DOHH2 (cell line): ENCODE data around the gene DOCK1.

Source experiments
- EZH2phosphoT487 ChIP-seq: fragments of 200-600 bp; sonication (generic); IDR thresholded peaks from 2 replicates; pipeline ENCODE4 v1.6.1; 2017; ENCODE audit warnings: borderline replicate concordance, mild to moderate bottlenecking, antibody characterized with exemption, low read length, moderate library complexity, mixed read lengths
- TF ChIP-seq, protein P1 (sequence below): fragments of 200-600 bp; sonication (generic); IDR thresholded peaks from one replicate; pipeline ENCODE4 v1.5.1; 2014; ENCODE audit warnings: antibody characterized with exemption, mild to moderate bottlenecking, low read depth, low read length; ENCODE audit not compliant: poor library complexity, severe bottlenecking

DNA sequence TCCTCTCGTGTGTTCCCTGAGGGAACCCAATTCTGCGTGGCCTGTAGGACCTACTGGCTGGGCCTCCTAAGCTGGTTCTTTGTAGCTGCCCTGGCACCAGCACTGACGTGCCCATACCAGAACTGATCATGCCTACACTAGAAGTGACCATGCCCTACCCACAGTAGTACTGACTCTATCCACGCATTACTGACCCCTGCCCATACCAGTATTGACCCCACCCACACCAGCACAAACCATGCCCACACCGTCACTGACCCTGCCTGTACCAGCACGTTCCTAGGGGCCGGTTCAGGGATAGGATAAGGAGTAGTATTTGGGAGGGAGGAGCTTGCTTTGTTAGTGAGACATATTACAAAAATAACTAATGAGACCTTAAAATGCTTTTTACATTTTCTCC, 88.0 kb downstream of the DOCK1 start:
- TF ChIP-seq, protein P1, sequence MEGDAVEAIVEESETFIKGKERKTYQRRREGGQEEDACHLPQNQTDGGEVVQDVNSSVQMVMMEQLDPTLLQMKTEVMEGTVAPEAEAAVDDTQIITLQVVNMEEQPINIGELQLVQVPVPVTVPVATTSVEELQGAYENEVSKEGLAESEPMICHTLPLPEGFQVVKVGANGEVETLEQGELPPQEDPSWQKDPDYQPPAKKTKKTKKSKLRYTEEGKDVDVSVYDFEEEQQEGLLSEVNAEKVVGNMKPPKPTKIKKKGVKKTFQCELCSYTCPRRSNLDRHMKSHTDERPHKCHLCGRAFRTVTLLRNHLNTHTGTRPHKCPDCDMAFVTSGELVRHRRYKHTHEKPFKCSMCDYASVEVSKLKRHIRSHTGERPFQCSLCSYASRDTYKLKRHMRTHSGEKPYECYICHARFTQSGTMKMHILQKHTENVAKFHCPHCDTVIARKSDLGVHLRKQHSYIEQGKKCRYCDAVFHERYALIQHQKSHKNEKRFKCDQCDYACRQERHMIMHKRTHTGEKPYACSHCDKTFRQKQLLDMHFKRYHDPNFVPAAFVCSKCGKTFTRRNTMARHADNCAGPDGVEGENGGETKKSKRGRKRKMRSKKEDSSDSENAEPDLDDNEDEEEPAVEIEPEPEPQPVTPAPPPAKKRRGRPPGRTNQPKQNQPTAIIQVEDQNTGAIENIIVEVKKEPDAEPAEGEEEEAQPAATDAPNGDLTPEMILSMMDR, result no peak
- no peak for TF ChIP-seq EZH2phosphoT487
